Thoracic aorta (tissue), 2 donors: ENCODE data around the gene MFNG. TPM values are rescaled to one million over a fixed set of nuclear protein-coding genes. Genes with fewer than 3 reads are reported as not detected.
A peak's percentile ranks its signal among the peaks of the same experiment; 100 is the strongest.

Source experiments
- ATAC-seq: fragments of 150-250 bp; one replicate; pipeline ENCODE4 v1.8.0; 2017; ENCODE audit warnings: low read depth; ENCODE audit not compliant: insufficient number of reproducible peaks, low FRiP score
- DNase-seq: peaks from one replicate; pipeline ENCODE4 v3.0.0-alpha.2; 2020; ENCODE audit warnings: low spot score
- H3K27ac ChIP-seq, 2 donors: fragments of 200-600 bp; sonication (generic); 1 replicate in 1 of 2; 2 replicates in 1 of 2; pipeline ENCODE4 v1.5.1; 2016; ENCODE audit warnings: mild to moderate bottlenecking in 2 of 2, moderate library complexity in 2 of 2
- H3K27me3 ChIP-seq: fragments of 200-600 bp; sonication (generic); replicated peaks from 2 replicates; pipeline ENCODE4 v1.6.0; 2016; ENCODE audit warnings: mild to moderate bottlenecking; ENCODE audit not compliant: insufficient read depth
- H3K36me3 ChIP-seq: fragments of 200-600 bp; sonication (generic); one replicate; pipeline ENCODE4 v1.5.1; 2016
- H3K4me1 ChIP-seq, 2 donors: fragments of 200-600 bp; sonication (generic); 1 replicate in 1 of 2; 2 replicates in 1 of 2; pipeline versions ENCODE4 v1.5.1 to v1.6.0; 2016; ENCODE audit warnings: low read depth in 2 of 2, mild to moderate bottlenecking in 1 of 2; ENCODE audit not compliant: control insufficient read depth in 1 of 2
- H3K4me3 ChIP-seq: fragments of 200-600 bp; sonication (generic); 2 replicates; pipeline ENCODE4 v1.5.1; 2016; ENCODE audit warnings: mild to moderate bottlenecking
- H3K9me3 ChIP-seq: fragments of 200-600 bp; sonication (generic); 2 replicates; pipeline ENCODE4 v1.5.1; 2016
- total RNA-seq, 2 donors: library from RNA; depleted of rRNA; stranded (reverse); fragments of >200 nt; gene quantifications; one replicate each; pipeline versions ENCODE4 v1.1.0 to v1.2.3, GENCODE V29; 2016
- TF ChIP-seq, protein P1 (sequence below): fragments of 200-600 bp; sonication (generic); IDR thresholded peaks from one replicate; pipeline ENCODE4 v1.5.1; 2019; ENCODE audit warnings: antibody characterized with exemption

Gene MFNG
- total RNA-seq, 2 donors from 2014 or later = 18.1 to 25.5 TPM

DNA sequence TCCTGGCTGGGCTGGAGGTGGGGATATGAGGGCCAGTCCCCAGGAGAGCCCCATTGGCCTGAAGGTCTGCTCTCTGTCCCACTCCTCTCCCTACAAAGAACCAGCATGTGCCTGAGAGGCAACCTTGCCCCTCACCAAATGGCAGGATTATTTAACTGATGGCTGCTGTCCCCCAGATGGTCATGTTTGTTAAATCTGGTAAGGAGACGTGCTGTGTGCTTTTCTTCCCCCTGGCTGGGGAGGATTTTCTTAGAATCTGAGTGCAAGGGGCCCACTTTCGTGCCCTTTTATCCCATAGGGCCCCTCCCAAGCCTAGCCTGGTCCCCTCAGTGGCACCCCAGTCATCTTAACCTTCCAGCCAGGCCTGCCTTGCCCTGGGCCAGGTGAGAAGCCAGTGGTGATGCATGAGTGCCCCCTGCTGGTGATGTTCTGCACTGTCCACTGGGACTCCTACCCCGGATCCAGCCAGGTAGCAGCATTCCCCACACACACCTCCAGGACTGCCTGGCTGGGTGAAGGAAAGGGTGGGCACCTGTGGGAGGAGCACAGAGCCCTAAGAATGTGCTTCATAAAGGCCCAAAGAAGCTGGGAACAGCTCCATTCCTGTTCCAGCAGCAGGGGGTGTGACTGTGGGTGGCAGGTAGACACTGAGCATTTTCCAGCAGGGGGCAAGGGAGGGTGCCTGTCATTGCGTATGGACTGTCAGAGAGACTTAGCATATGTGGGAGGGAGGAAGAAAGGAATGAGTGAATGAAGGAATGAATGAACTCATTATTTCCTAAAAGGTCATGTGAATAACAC lies 28.9 kb downstream of the MFNG start:
- TF ChIP-seq, protein P1, sequence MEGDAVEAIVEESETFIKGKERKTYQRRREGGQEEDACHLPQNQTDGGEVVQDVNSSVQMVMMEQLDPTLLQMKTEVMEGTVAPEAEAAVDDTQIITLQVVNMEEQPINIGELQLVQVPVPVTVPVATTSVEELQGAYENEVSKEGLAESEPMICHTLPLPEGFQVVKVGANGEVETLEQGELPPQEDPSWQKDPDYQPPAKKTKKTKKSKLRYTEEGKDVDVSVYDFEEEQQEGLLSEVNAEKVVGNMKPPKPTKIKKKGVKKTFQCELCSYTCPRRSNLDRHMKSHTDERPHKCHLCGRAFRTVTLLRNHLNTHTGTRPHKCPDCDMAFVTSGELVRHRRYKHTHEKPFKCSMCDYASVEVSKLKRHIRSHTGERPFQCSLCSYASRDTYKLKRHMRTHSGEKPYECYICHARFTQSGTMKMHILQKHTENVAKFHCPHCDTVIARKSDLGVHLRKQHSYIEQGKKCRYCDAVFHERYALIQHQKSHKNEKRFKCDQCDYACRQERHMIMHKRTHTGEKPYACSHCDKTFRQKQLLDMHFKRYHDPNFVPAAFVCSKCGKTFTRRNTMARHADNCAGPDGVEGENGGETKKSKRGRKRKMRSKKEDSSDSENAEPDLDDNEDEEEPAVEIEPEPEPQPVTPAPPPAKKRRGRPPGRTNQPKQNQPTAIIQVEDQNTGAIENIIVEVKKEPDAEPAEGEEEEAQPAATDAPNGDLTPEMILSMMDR = peak; percentile 55
- peaks cover 4 to 11% of the 10 kb centered on the region in 2 donors for H3K4me1 ChIP-seq
- H3K4me3 ChIP-seq = no peak overlapping the region
- no peak overlapping the region for H3K27ac ChIP-seq
- DNase-seq = peak; percentile 11
- no peaks in the 10 kb centered on the region for H3K27me3 ChIP-seq
- H3K36me3 ChIP-seq = no peaks in the 10 kb centered on the region
- H3K9me3 ChIP-seq = no peaks in the 10 kb centered on the region
- ATAC-seq = no peak

DNA sequence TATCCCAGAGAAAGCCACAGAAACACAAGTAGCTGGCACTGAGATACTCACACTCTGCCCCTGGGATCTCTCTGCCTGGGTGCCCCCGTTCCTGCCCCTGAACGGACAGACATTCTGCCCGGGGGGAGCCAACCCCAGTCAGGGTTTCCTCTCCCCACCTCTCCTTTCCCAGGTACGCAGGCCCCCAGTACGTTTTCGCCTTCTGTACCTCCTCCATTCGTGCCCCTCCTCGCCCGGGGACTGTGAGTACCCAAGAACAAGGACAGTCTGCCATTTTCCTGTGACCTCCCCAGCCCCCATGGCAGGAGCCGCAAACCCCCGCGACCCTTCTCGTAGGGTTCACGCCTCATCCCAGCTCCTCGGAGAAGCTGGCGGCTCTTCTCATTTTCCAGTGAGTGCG lies 29.8 kb downstream of the MFNG start:
- DNase-seq (no peak), ATAC-seq (no peak)
- H3K36me3 ChIP-seq = no peaks in the 10 kb centered on the region
- no peaks in the 10 kb centered on the region for H3K27me3 ChIP-seq
- TF ChIP-seq, protein P1 = no peak
- no peak overlapping the region for H3K4me3 ChIP-seq
- H3K27ac ChIP-seq = no peak overlapping the region
- peaks cover 4 to 11% of the 10 kb centered on the region in 2 donors for H3K4me1 ChIP-seq
- H3K9me3 ChIP-seq = no peaks in the 10 kb centered on the region

DNA sequence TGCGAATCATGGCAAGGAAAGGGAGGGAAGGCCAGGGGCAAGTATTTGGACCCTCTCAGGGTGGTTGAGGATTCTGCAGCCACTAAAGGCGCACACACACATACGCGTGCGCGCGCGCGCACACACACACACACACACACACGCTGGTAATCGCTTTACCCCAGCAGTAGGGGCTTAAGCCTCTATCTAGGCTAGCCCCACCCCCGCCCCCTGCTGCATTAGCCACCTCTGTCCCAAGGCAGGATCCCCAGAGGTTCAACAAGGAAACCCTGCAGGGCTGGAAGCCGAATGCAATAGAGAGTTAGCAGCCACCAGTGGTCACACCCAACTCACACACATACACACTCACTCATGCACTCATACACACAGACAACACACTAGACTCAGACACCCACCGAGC lies 30.3 kb downstream of the MFNG start:
- no peak overlapping the region for H3K4me3 ChIP-seq
- H3K9me3 ChIP-seq = no peaks in the 10 kb centered on the region
- TF ChIP-seq, protein P1 = no peak
- H3K36me3 ChIP-seq = no peaks in the 10 kb centered on the region
- no peaks in the 10 kb centered on the region for H3K27me3 ChIP-seq
- no peak overlapping the region for H3K27ac ChIP-seq
- DNase-seq = no peak
- peaks cover 4 to 11% of the 10 kb centered on the region in 2 donors for H3K4me1 ChIP-seq
- no peak for ATAC-seq

DNA sequence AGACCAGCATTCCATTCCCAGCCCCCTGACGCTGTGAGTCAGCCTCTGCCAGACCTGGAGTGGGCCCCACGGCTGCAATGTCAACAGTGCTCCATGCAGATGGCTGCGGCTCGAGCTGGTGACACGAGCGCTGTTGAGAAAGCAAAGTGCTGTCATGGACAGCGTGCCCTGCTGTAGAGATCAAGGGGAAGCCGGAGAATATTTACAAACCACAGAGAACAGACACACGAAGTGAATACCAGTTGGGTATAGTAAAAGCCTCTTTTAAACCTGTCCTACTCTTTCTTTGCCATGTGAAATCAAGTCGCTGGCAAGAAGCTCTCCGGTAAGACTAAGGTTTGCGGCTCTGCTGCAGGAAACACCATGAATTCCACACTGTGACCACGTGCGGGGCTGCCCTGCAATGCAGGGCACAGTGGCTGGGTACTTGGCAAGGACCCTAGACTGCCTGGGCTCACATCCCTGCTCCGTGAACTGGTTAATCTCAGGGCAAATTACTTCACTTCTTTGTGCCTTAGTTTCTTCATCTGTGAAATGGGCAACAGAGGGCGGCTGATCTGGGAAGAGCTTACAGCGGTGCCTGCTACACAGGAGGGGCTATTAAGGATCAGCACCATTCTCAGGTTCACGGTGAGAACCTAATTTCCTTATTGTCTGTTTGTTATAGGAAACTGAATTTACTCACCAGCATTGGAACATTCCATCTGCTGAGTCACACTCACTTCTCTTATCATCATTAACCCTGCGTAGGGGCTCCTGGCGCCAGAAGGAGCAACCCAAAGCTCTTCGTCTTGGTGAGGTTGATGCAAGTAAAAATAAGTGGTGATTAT lies 31.1 kb downstream of the MFNG start:
- DNase-seq = no peak
- Histone ChIP-seq H3K27me3 (no peaks in the 10 kb centered on the region), H3K9me3 (no peaks in the 10 kb centered on the region), H3K4me3 (no peak overlapping the region), H3K4me1 (peaks cover 4 to 11% of the 10 kb centered on the region in 2 donors), H3K36me3 (no peaks in the 10 kb centered on the region), H3K27ac (no peak overlapping the region)
- TF ChIP-seq, protein P1 = no peak
- no peak for ATAC-seq

DNA sequence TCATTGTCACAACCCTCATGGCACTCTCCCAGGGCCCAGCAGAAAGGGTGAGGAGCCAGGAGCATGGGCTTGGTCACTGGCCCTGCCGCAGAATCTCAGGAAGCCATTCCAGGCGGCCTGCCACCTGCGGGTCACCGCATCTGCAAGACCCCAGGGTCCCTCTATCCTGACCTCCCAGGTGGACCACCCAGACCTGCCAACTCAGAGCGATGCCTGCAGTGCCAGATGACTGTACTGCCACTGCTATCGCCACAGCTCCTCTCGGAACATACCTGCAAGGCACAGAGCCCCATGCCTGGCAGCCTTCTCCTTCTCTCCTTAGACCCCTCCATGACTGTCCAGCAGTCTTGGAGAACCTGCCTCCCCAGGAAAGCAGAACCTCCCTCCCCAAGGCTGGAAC lies 32.5 kb downstream of the MFNG start:
- H3K9me3 ChIP-seq = no peaks in the 10 kb centered on the region
- H3K4me3 ChIP-seq = no peak overlapping the region
- no peaks in the 10 kb centered on the region for H3K36me3 ChIP-seq
- TF ChIP-seq, protein P1 = no peak
- H3K27ac ChIP-seq = no peak overlapping the region
- no peaks in the 10 kb centered on the region for H3K27me3 ChIP-seq
- ATAC-seq (no peak), DNase-seq (no peak)
- H3K4me1 ChIP-seq = peaks cover 4 to 11% of the 10 kb centered on the region in 2 donors
